ENCODE results near the gene MAT2B.

The MAT2B gene

GRCh38 chr5:163459819-163460561, 45.4 kb upstream of the MAT2B start, which contains the start of gene NUDCD2:
Gene NUDCD2 (minus strand): TSS chr5:163460102. CDS start chr5:163460050, 52 bp downstream.
- ChIA-PET POLR2A (interaction anchor here (0.6 to 6.4 kb wide), 20 partner anchors 8 to 900 kb away, joined by 3 to 129 read pairs (median 4); partner anchors contain the start of genes CCNG1 and MAT2B), CTCF (interaction anchor here (0.6 to 0.7 kb wide), 3 partner anchors 26 to 1758 kb away, joined by 3 read pairs; no protein-coding TSS in a partner anchor)
- peak; percentile 84 for DNase-seq (ENCODE audit: extremely low spot score)
- peak; percentile 40; the same call in 1 of the 2 replicates for TF ChIP-seq ELF4 (IDR thresholded peaks at IDR 0.05)
- TF ChIP-seq TARDBP (IDR thresholded peaks at IDR 0.05), result no peak
- TF ChIP-seq, protein P1, sequence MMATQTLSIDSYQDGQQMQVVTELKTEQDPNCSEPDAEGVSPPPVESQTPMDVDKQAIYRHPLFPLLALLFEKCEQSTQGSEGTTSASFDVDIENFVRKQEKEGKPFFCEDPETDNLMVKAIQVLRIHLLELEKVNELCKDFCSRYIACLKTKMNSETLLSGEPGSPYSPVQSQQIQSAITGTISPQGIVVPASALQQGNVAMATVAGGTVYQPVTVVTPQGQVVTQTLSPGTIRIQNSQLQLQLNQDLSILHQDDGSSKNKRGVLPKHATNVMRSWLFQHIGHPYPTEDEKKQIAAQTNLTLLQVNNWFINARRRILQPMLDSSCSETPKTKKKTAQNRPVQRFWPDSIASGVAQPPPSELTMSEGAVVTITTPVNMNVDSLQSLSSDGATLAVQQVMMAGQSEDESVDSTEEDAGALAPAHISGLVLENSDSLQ (IDR thresholded peaks at IDR 0.05), result no peak
- no peak for TF ChIP-seq CTBP1 (IDR thresholded peaks at IDR 0.05; ENCODE audit: borderline replicate concordance)
- TF ChIP-seq L3MBTL2 (conservative IDR thresholded peaks at IDR 0.05), result peak; percentile 90
- peak; percentile 78 for TF ChIP-seq FOXM1 (IDR thresholded peaks at IDR 0.05; ENCODE audit: borderline replicate concordance)
- no peak for TF ChIP-seq ARNT (IDR thresholded peaks at IDR 0.05)
- no peak for TF ChIP-seq NFRKB (IDR thresholded peaks at IDR 0.05)

GRCh38 chr5:163460562-163461171, 44.8 kb upstream of the MAT2B start, which contains the start of gene HMMR:
Gene HMMR (plus strand): TSS chr5:163460632. CDS start chr5:163460693, 61 bp downstream.
- peak; percentile 6 for DNase-seq (ENCODE audit: extremely low spot score)
- ChIA-PET POLR2A (interaction anchor here (0.6 to 6.4 kb wide), 21 partner anchors 8 to 899 kb away, joined by 3 to 129 read pairs (median 4); partner anchors contain the start of genes CCNG1 and MAT2B), CTCF (interaction anchor here (0.6 to 1.5 kb wide), 4 partner anchors 45 to 1758 kb away, joined by 3 to 4 read pairs (median 3); partner anchors contain the start of gene MAT2B)
- TF ChIP-seq HDGF (IDR thresholded peaks at IDR 0.05; ENCODE audit: borderline replicate concordance), result no peak
- no peak for TF ChIP-seq L3MBTL2 (conservative IDR thresholded peaks at IDR 0.05)
- TF ChIP-seq SP1 (IDR thresholded peaks at IDR 0.05), result no peak
- peak; percentile 87; the same call in 1 of the 2 replicates for TF ChIP-seq FOXM1 (IDR thresholded peaks at IDR 0.05; ENCODE audit: borderline replicate concordance)
- TF ChIP-seq BHLHE40 (IDR thresholded peaks at IDR 0.05; ENCODE audit: borderline replicate concordance), result no peak
- TF ChIP-seq, protein P1 (IDR thresholded peaks at IDR 0.05), result peak; percentile 46

GRCh38 chr5:163463063-163463435, 42.4 kb upstream of the MAT2B start:
- POLR2A ChIA-PET, result no interaction called here
- TF ChIP-seq TARDBP (IDR thresholded peaks at IDR 0.05), result no peak
- no peak for TF ChIP-seq ZNF384 (IDR thresholded peaks at IDR 0.05)
- TF ChIP-seq FOXA1 (IDR thresholded peaks at IDR 0.05), result no peak
- TF ChIP-seq BHLHE40 (IDR thresholded peaks at IDR 0.05; ENCODE audit: borderline replicate concordance), result no peak
- TF ChIP-seq ELF4 (IDR thresholded peaks at IDR 0.05), result no peak
- no peak for TF ChIP-seq L3MBTL2 (conservative IDR thresholded peaks at IDR 0.05)
- no peak for TF ChIP-seq LEF1 (IDR thresholded peaks at IDR 0.05; ENCODE audit: borderline replicate concordance)
- TF ChIP-seq FOXM1 (IDR thresholded peaks at IDR 0.05; ENCODE audit: borderline replicate concordance), result no peak
- TF ChIP-seq, protein P1 (IDR thresholded peaks at IDR 0.05), result no peak
- TF ChIP-seq CTBP1 (IDR thresholded peaks at IDR 0.05; ENCODE audit: borderline replicate concordance), result no peak
- no peak for TF ChIP-seq SP1 (IDR thresholded peaks at IDR 0.05)
- TF ChIP-seq FOXK2 (IDR thresholded peaks at IDR 0.05), result no peak
- TF ChIP-seq HDGF (IDR thresholded peaks at IDR 0.05; ENCODE audit: borderline replicate concordance), result no peak
- no peak for TF ChIP-seq NFRKB (IDR thresholded peaks at IDR 0.05)
- TF ChIP-seq SUZ12 (IDR thresholded peaks at IDR 0.05), result no peak
- TF ChIP-seq ARNT (IDR thresholded peaks at IDR 0.05), result no peak
- no peak for DNase-seq (ENCODE audit: extremely low spot score)
- CTCF ChIA-PET, result no interaction called here

- no peak for DNase-seq (ENCODE audit: extremely low spot score)
- POLR2A ChIA-PET, result interaction anchor here (1.4 kb wide), 1 partner anchor 7 kb away, joined by 4 read pairs; the partner anchor contains the start of gene HMMR
- no peak for TF ChIP-seq FOXA1 (IDR thresholded peaks at IDR 0.05)
- TF ChIP-seq TARDBP (IDR thresholded peaks at IDR 0.05), result no peak
- TF ChIP-seq ARNT (IDR thresholded peaks at IDR 0.05), result no peak
- TF ChIP-seq SUZ12 (IDR thresholded peaks at IDR 0.05), result no peak
- no peak for TF ChIP-seq FOXK2 (IDR thresholded peaks at IDR 0.05)
- no peak for TF ChIP-seq CTBP1 (IDR thresholded peaks at IDR 0.05; ENCODE audit: borderline replicate concordance)
- TF ChIP-seq L3MBTL2 (conservative IDR thresholded peaks at IDR 0.05), result no peak
- TF ChIP-seq ELF4 (IDR thresholded peaks at IDR 0.05), result no peak
- TF ChIP-seq SP1 (IDR thresholded peaks at IDR 0.05), result no peak
- TF ChIP-seq, protein P1 (IDR thresholded peaks at IDR 0.05), result no peak
- no peak for TF ChIP-seq ZNF384 (IDR thresholded peaks at IDR 0.05)
- no peak for TF ChIP-seq LEF1 (IDR thresholded peaks at IDR 0.05; ENCODE audit: borderline replicate concordance)
- no peak for TF ChIP-seq NFRKB (IDR thresholded peaks at IDR 0.05)
- CTCF ChIA-PET, result no interaction called here
These were observed 37.7 kb upstream of the MAT2B start for GRCh38 chr5:163467682-163468081.

- TF ChIP-seq SUZ12 (IDR thresholded peaks at IDR 0.05), result no peak
- CTCF ChIA-PET, result no interaction called here
- POLR2A ChIA-PET, result interaction anchor here (1.5 kb wide), 1 partner anchor 32 kb away, joined by 5 read pairs; the partner anchor contains the start of gene MAT2B
- DNase-seq (ENCODE audit: extremely low spot score), result no peak
These were observed 31.7 kb upstream of the MAT2B start for GRCh38 chr5:163473635-163474243.

Measured in HEK293T (cell line).